ENCODE results near the gene GABPB2.

Gene GABPB2

GRCh38 chr1:151132335-151133017, 61.9 kb downstream of the GABPB2 start:
- Mint-ChIP-seq H3K27me3 (peaks cover 18% of the 10 kb centered on the region), H3K4me1 (ENCODE audit: low read depth) (peaks cover 14% of the 10 kb centered on the region), H3K27ac (no peak overlapping the region), H3K4me3 (no peak overlapping the region), H3K36me3 (ENCODE audit: low read depth) (no peaks in the 10 kb centered on the region), H3K9me3 (no peaks in the 10 kb centered on the region)
- intact Hi-C loops (cut with micrococcal nuclease) = no loop called here

GRCh38 chr1:151133018-151133806, 62.7 kb downstream of the GABPB2 start:
- Mint-ChIP-seq H3K27ac (no peak overlapping the region), H3K36me3 (ENCODE audit: low read depth) (no peaks in the 10 kb centered on the region), H3K4me3 (no peak overlapping the region), H3K4me1 (ENCODE audit: low read depth) (peaks cover 14% of the 10 kb centered on the region), H3K9me3 (no peaks in the 10 kb centered on the region), H3K27me3 (peaks cover 18% of the 10 kb centered on the region)
- intact Hi-C loops (cut with micrococcal nuclease) = no loop called here

GRCh38 chr1:151134396-151134795, 63.8 kb downstream of the GABPB2 start:
- Mint-ChIP-seq H3K27ac (no peak overlapping the region), H3K4me3 (no peak overlapping the region), H3K27me3 (peaks cover 20% of the 10 kb centered on the region), H3K4me1 (ENCODE audit: low read depth) (peaks cover 14% of the 10 kb centered on the region), H3K36me3 (ENCODE audit: low read depth) (no peaks in the 10 kb centered on the region), H3K9me3 (no peaks in the 10 kb centered on the region)
- intact Hi-C loops (cut with micrococcal nuclease) = no loop called here

- Mint-ChIP-seq H3K36me3 (ENCODE audit: low read depth) (no peaks in the 10 kb centered on the region), H3K27ac (no peak overlapping the region), H3K4me3 (no peak overlapping the region), H3K4me1 (ENCODE audit: low read depth) (peaks cover 14% of the 10 kb centered on the region), H3K27me3 (peaks cover 20% of the 10 kb centered on the region), H3K9me3 (no peaks in the 10 kb centered on the region)
- intact Hi-C loops (cut with micrococcal nuclease) = no loop called here
These were observed 64.4 kb downstream of the GABPB2 start for GRCh38 chr1:151134991-151135390.

GRCh38 chr1:151135433-151136385, 65.1 kb downstream of the GABPB2 start:
- no peak overlapping the region for H3K4me3 Mint-ChIP-seq
- H3K36me3 Mint-ChIP-seq (ENCODE audit: low read depth) = no peaks in the 10 kb centered on the region
- peaks cover 10% of the 10 kb centered on the region for H3K4me1 Mint-ChIP-seq (ENCODE audit: low read depth)
- H3K27me3 Mint-ChIP-seq = peaks cover 18% of the 10 kb centered on the region
- no peaks in the 10 kb centered on the region for H3K9me3 Mint-ChIP-seq
- intact Hi-C loops (cut with micrococcal nuclease) = no loop called here
- no peak overlapping the region for H3K27ac Mint-ChIP-seq

GRCh38 chr1:151137789-151138188, 67.2 kb downstream of the GABPB2 start:
- intact Hi-C loops (cut with micrococcal nuclease) = no loop called here
- Mint-ChIP-seq H3K4me3 (no peak overlapping the region), H3K27ac (no peak overlapping the region), H3K36me3 (ENCODE audit: low read depth) (no peaks in the 10 kb centered on the region), H3K27me3 (peaks cover 9% of the 10 kb centered on the region), H3K9me3 (no peaks in the 10 kb centered on the region), H3K4me1 (ENCODE audit: low read depth) (no peaks in the 10 kb centered on the region)

- peaks cover 7% of the 10 kb centered on the region for H3K36me3 Mint-ChIP-seq (ENCODE audit: low read depth)
- H3K4me1 Mint-ChIP-seq (ENCODE audit: low read depth) = peaks cover 22% of the 10 kb centered on the region
- H3K27me3 Mint-ChIP-seq = peaks cover 38% of the 10 kb centered on the region
- no peak overlapping the region for H3K4me3 Mint-ChIP-seq
- intact Hi-C loops (cut with micrococcal nuclease) = no loop called here
- no peak overlapping the region for H3K27ac Mint-ChIP-seq
- H3K9me3 Mint-ChIP-seq = no peaks in the 10 kb centered on the region
These were observed 72.0 kb downstream of the GABPB2 start for GRCh38 chr1:151142411-151143056.

- peaks cover 22% of the 10 kb centered on the region for H3K4me1 Mint-ChIP-seq (ENCODE audit: low read depth)
- intact Hi-C loops (cut with micrococcal nuclease) = no loop called here
- H3K27ac Mint-ChIP-seq = no peak overlapping the region
These were observed 72.5 kb downstream of the GABPB2 start for GRCh38 chr1:151143057-151143435.

GRCh38 chr1:151143986-151144385, 73.4 kb downstream of the GABPB2 start:
- no peaks in the 10 kb centered on the region for H3K9me3 Mint-ChIP-seq
- H3K4me1 Mint-ChIP-seq (ENCODE audit: low read depth) = peaks cover 22% of the 10 kb centered on the region
- no peak overlapping the region for H3K4me3 Mint-ChIP-seq
- peaks cover 7% of the 10 kb centered on the region for H3K36me3 Mint-ChIP-seq (ENCODE audit: low read depth)
- H3K27me3 Mint-ChIP-seq = peaks cover 42% of the 10 kb centered on the region
- no peak overlapping the region for H3K27ac Mint-ChIP-seq
- intact Hi-C loops (cut with micrococcal nuclease) = no loop called here

More at GRCh38 chr1:151143057-151143435, 72.5 kb downstream of the GABPB2 start:
- Mint-ChIP-seq H3K27me3 (peaks cover 41% of the 10 kb centered on the region), H3K4me3 (no peak overlapping the region), H3K36me3 (ENCODE audit: low read depth) (peaks cover 7% of the 10 kb centered on the region), H3K9me3 (no peaks in the 10 kb centered on the region)

- peaks cover 22% of the 10 kb centered on the region for H3K4me1 Mint-ChIP-seq (ENCODE audit: low read depth)
- H3K9me3 Mint-ChIP-seq = no peaks in the 10 kb centered on the region
- intact Hi-C loops (cut with micrococcal nuclease) = no loop called here
- H3K36me3 Mint-ChIP-seq (ENCODE audit: low read depth) = peaks cover 7% of the 10 kb centered on the region
- H3K4me3 Mint-ChIP-seq = no peak overlapping the region
- H3K27ac Mint-ChIP-seq = no peak overlapping the region
- peaks cover 42% of the 10 kb centered on the region for H3K27me3 Mint-ChIP-seq
These were observed 74.1 kb downstream of the GABPB2 start for GRCh38 chr1:151144474-151145303.

- H3K9me3 Mint-ChIP-seq = no peaks in the 10 kb centered on the region
- intact Hi-C loops (cut with micrococcal nuclease) = no loop called here
These were observed 74.9 kb downstream of the GABPB2 start for GRCh38 chr1:151145304-151146071.

GRCh38 chr1:151146072-151146411, 75.5 kb downstream of the GABPB2 start:
- Mint-ChIP-seq H3K27me3 (peaks cover 42% of the 10 kb centered on the region), H3K27ac (peak overlapping the region; percentile 40), H3K9me3 (no peaks in the 10 kb centered on the region), H3K4me1 (ENCODE audit: low read depth) (peaks cover 22% of the 10 kb centered on the region), H3K4me3 (peak overlapping the region; percentile 83), H3K36me3 (ENCODE audit: low read depth) (peaks cover 7% of the 10 kb centered on the region)
- intact Hi-C loops (cut with micrococcal nuclease) = no loop called here

More at GRCh38 chr1:151145304-151146071, 74.9 kb downstream of the GABPB2 start:
- Mint-ChIP-seq H3K4me3 (peak overlapping the region; percentile 83), H3K27me3 (peaks cover 41% of the 10 kb centered on the region), H3K36me3 (ENCODE audit: low read depth) (peaks cover 7% of the 10 kb centered on the region), H3K27ac (peak overlapping the region; percentile 40), H3K4me1 (ENCODE audit: low read depth) (peaks cover 22% of the 10 kb centered on the region)
